GM12878 (cell line): ENCODE data around the gene CLCN7. TPM values are rescaled to one million over a fixed set of nuclear protein-coding genes. Genes with fewer than 3 reads are reported as not detected.
A peak's percentile ranks its signal among the peaks of the same experiment; 100 is the strongest.

Experiments
- ATAC-seq: fragments of 200-7000 bp; cut with Tn5 transposase; 3 replicates; pipeline ENCODE4 v1.9.1; 2020; ENCODE audit warnings: mild to moderate bottlenecking, moderate library complexity
- BruUV-seq: library from RNA; stranded (reverse); fragments of 400-500 nt; replicated peaks from 2 replicates; lab custom pipeline; 2021; lab: Mats Ljungman, UMichigan
- CTCF ChIA-PET: fragments of 300-600 bp; sonication (Branson Sonifier 250); formaldehyde crosslinking; extraction: SDS; loops from one replicate; lab custom pipeline; 2021; ENCODE audit warnings: inconsistent platforms; lab: Yijun Ruan, JAX
- POLR2A ChIA-PET: fragments of 350-600 bp; formaldehyde crosslinking; extraction: SDS; loops from one replicate; lab custom pipeline; 2021; ENCODE audit warnings: inconsistent platforms; lab: Charles Lee
- RAD21 ChIA-PET: fragments of 300-600 bp; sonication (Branson Sonifier 250); formaldehyde crosslinking; loops from one replicate; lab custom pipeline; 2023; ENCODE audit warnings: antibody characterized with exemption; ENCODE audit not compliant: unreplicated experiment; lab: Charles Lee
- SMC1A ChIA-PET: fragments of 300-600 bp; sonication (Branson Sonifier 250); formaldehyde crosslinking; loops from one replicate; lab custom pipeline; 2023; ENCODE audit not compliant: unreplicated experiment, uncharacterized antibody; lab: Charles Lee
- DNase-seq: peaks from one replicate; pipeline ENCODE4 v3.0.0-alpha.2; 2011; ENCODE audit warnings: low read depth, low spot score
- FAIRE-seq: peaks from 3 replicates; lab custom pipeline; 2011; peaks lifted over from hg19 to GRCh38; lab: Jason Lieb, UNC
- H2AFZ ChIP-seq: 2 replicates; pipeline ENCODE4 v1.6.0; 2011; ENCODE audit warnings: low read depth, low read length, control low read depth; ENCODE audit not compliant: control insufficient read depth
- H3K27ac ChIP-seq: 2 replicates; pipeline ENCODE4 v1.5.1; 2011; ENCODE audit warnings: control low read depth; ENCODE audit not compliant: control insufficient read depth, insufficient read depth
- H3K27me3 ChIP-seq, 2 experiments: replicated peaks in 1 of 2; 2 replicates each; pipeline versions ENCODE4 v1.6.0 to v1.6.1; 2011; ENCODE audit warnings: low read length in 1 of 2; ENCODE audit not compliant: control insufficient read depth in 2 of 2, insufficient read depth in 2 of 2
- H3K36me3 ChIP-seq, 2 experiments: 2 replicates each; pipeline ENCODE4 v1.5.1; 2011; ENCODE audit warnings: low read length in 1 of 2; ENCODE audit not compliant: control insufficient read depth in 2 of 2, insufficient read depth in 2 of 2
- H3K4me1 ChIP-seq: 2 replicates; pipeline ENCODE4 v1.6.1; 2011; ENCODE audit warnings: mild to moderate bottlenecking, low read length, moderate library complexity, mixed read lengths; ENCODE audit not compliant: control insufficient read depth, insufficient read depth
- H3K4me2 ChIP-seq: 2 replicates; pipeline ENCODE4 v1.6.0; 2011; ENCODE audit warnings: control low read depth; ENCODE audit not compliant: control insufficient read depth, insufficient read depth
- H3K4me3 ChIP-seq: fragments of 200-600 bp; sonication (generic); 2 replicates; pipeline ENCODE4 v1.5.1; 2016
- H3K79me2 ChIP-seq: 2 replicates; pipeline ENCODE4 v1.6.0; 2011; ENCODE audit warnings: low read length; ENCODE audit not compliant: control insufficient read depth, insufficient read depth
- H3K9ac ChIP-seq: 2 replicates; pipeline ENCODE4 v1.8.0; 2011; ENCODE audit warnings: low read length, control low read depth, mixed read lengths; ENCODE audit not compliant: control insufficient read depth, insufficient read depth
- H3K9me3 ChIP-seq: replicated peaks from 3 replicates; pipeline ENCODE4 v1.5.1; 2011; ENCODE audit warnings: mild to moderate bottlenecking, low read length; ENCODE audit not compliant: control insufficient read depth, insufficient read depth
- H4K20me1 ChIP-seq: 2 replicates; pipeline ENCODE4 v1.6.0; 2011; ENCODE audit not compliant: control insufficient read depth, insufficient read depth
- BACH1 ChIP-seq: fragments of 450-650 bp; IDR thresholded peaks from 2 replicates; pipeline ENCODE4 v1.6.1; 2017; ENCODE audit warnings: mild to moderate bottlenecking, borderline replicate concordance
- CEBPB ChIP-seq, 2 experiments: fragments of 150-350 bp in 1 of 2; IDR thresholded peaks; 2 replicates each; pipeline ENCODE4 v1.6.1; 2012 to 2014; ENCODE audit warnings: low read depth in 2 of 2, low read length in 2 of 2, borderline replicate concordance in 1 of 2, inconsistent platforms in 1 of 2
- FOXK2 ChIP-seq: fragments of 450-650 bp; IDR thresholded peaks from 2 replicates; pipeline ENCODE4 v1.6.1; 2017; ENCODE audit warnings: mild to moderate bottlenecking, moderate library complexity
- MTA3 ChIP-seq: IDR thresholded peaks from 2 replicates; pipeline ENCODE4 v1.6.1; 2012; ENCODE audit warnings: low read length, inconsistent platforms, borderline replicate concordance
- MYB ChIP-seq: fragments of 150-350 bp; IDR thresholded peaks from 2 replicates; pipeline ENCODE4 v1.6.1; 2014; ENCODE audit warnings: mild to moderate bottlenecking, low read depth, low read length, borderline replicate concordance
- MYC ChIP-seq: IDR thresholded peaks from 2 replicates; pipeline ENCODE4 v1.6.1; 2011; ENCODE audit warnings: mild to moderate bottlenecking, low read length, moderate library complexity, inconsistent platforms; ENCODE audit not compliant: insufficient read depth, insufficient replicate concordance, insufficient read length, severe bottlenecking
- POLR2A ChIP-seq: IDR thresholded peaks from 2 replicates; pipeline ENCODE4 v1.6.1; 2011; ENCODE audit warnings: low read depth, mild to moderate bottlenecking, low read length
- SPI1 ChIP-seq: IDR thresholded peaks from 2 replicates; pipeline ENCODE4 v1.6.1; 2011; ENCODE audit warnings: low read depth, mild to moderate bottlenecking, low read length, moderate library complexity, borderline replicate concordance; ENCODE audit not compliant: insufficient read depth
- SREBF1 ChIP-seq: IDR thresholded peaks from 2 replicates; pipeline ENCODE4 v1.6.1; 2012; ENCODE audit warnings: mild to moderate bottlenecking, low read length
- TARDBP ChIP-seq: IDR thresholded peaks from 2 replicates; pipeline ENCODE4 v1.6.1; 2016; ENCODE audit warnings: borderline replicate concordance
- ZNF622 ChIP-seq: fragments of 450-650 bp; IDR thresholded peaks from 2 replicates; pipeline ENCODE4 v1.6.1; 2017; ENCODE audit warnings: mild to moderate bottlenecking, inconsistent platforms
- WGBS: methylation state at CpG from one replicate; pipeline ENCODE4 v1.1.6; 2016; ENCODE audit warnings: low lambda C conversion rate; ENCODE audit not compliant: insufficient replicate concordance, insufficient coverage; ENCODE audit errors: missing lambda C conversion rate; 5-methylcytosine and 5-hydroxymethylcytosine counted together
- in situ Hi-C: fragments of 300-500 bp; cut with MboI; formaldehyde crosslinking; loops from 9 replicates; pipeline ENCODE4 v1.14.3; 2018; ENCODE audit warnings: mixed read lengths
- intact Hi-C: fragments of 100-400 bp; cut with micrococcal nuclease; formaldehyde crosslinking; loops from one replicate; pipeline ENCODE4 v1.14.2; 2022; ENCODE audit not compliant: unreplicated experiment
- polyA plus RNA-seq, 11 experiments: library from polyadenylated mRNA; depleted of rRNA in 4 of 11; unstranded in 6 of 11; stranded (reverse) in 5 of 11; fragments of >200 nt; fragmentation: Nextera tagmentation in 4 of 11; fragmentation: Illumina TruSeq in 1 of 11; extraction: Ambion mirVana in 4 of 11; extraction: Trizol in 1 of 11; gene quantifications; 1 replicate in 1 of 11; 2 replicates in 10 of 11; pipeline versions ENCODE4 v1.2.1 to v1.2.3, GENCODE V29; 2011 to 2016; ENCODE audit warnings: inconsistent platforms in 2 of 11, missing spikeins in 2 of 11, low read depth in 1 of 11
- total RNA-seq, 4 experiments: library from RNA; depleted of rRNA in 3 of 4; stranded (reverse); fragments of >200 nt in 3 of 4; fragmentation: Illumina TruSeq in 1 of 4; extraction: Trizol in 1 of 4; gene quantifications; 2 replicates each; pipeline versions ENCODE4 v1.2.1 to v1.2.3, GENCODE V29; 2013 to 2021
- TF ChIP-seq, protein P1 (sequence below): IDR thresholded peaks from 2 replicates; pipeline ENCODE4 v1.6.1; 2011; ENCODE audit warnings: borderline replicate concordance, low read depth, mild to moderate bottlenecking, moderate library complexity, mixed read lengths, low read length; ENCODE audit not compliant: insufficient read depth; ENCODE audit errors: extremely low read length

Gene CLCN7
- total and polyA plus RNA-seq, 10 of the 15 experiments (the other 5 are each of a cell fraction or from before 2014, with no cell fraction given), result 0.04 to 62.5 (median 19.9) TPM

GRCh38 chr16:1511662-1512569, 37.1 kb upstream of the CLCN7 start:
- Histone ChIP-seq H3K79me2 (no peaks in the 10 kb centered on the region), H3K36me3 (no peaks in the 10 kb centered on the region), H3K4me1 (no peaks in the 10 kb centered on the region), H3K4me3 (no peak overlapping the region), H3K9me3 (no peaks in the 10 kb centered on the region; the same call in 2 of the 3 replicates), H3K9ac (no peak overlapping the region), H3K27ac (no peak overlapping the region), H3K27me3 (no peaks in the 10 kb centered on the region), H3K4me2 (no peak overlapping the region), H2AFZ (no peak overlapping the region), H4K20me1 (no peaks in the 10 kb centered on the region)
- ATAC-seq (no peak), DNase-seq (no peak), FAIRE-seq (no peak)
- ChIA-PET RAD21 (no interaction called here), SMC1A (no interaction called here), POLR2A (no interaction called here), CTCF (no interaction called here)
- in situ Hi-C loops (no loop called here), intact Hi-C loops (no loop called here)
- no TSS peak for BruUV-seq
- TF ChIP-seq CEBPB (IDR thresholded peaks at IDR 0.05; ENCODE audit: borderline replicate concordance in 1 of 2, low read depth in 2 of 2, low read length in 2 of 2), result no peak
- peak; percentile 47; the same call in 1 of the 2 replicates for TF ChIP-seq POLR2A
- 90% methylated on average over 20 of the region's 30 CpGs for WGBS

DNA sequence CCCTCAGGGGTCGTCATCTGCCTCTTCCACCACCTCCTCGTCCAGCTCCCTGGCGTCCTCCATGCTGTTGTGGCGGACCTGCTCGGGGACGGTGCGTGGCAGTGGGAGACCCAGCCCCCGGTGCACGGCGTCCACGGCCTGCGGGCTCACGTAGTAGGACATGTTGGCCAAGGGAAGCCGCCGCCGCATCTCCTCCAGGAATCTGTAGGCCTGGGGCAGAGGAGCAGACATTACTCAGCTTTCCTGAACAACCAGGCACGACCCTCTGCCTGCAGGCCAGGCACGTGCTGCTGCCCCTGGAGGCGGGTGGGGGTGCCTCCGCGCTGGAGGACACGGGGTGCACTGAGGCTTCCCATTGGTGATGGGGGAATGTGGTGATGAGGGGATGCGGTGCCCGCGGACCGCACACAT, 36.1 kb upstream of the CLCN7 start:
- ATAC-seq, result no peak
- CTCF ChIA-PET, result interaction anchor here (0.6 kb wide), 1 partner anchor 767 kb away, joined by 3 read pairs; no protein-coding TSS in a partner anchor
- Histone ChIP-seq H3K27ac (no peak overlapping the region), H3K36me3 (no peaks in the 10 kb centered on the region), H3K27me3 (no peaks in the 10 kb centered on the region), H4K20me1 (no peaks in the 10 kb centered on the region), H3K4me2 (no peak overlapping the region), H2AFZ (no peak overlapping the region), H3K4me1 (no peaks in the 10 kb centered on the region), H3K79me2 (no peaks in the 10 kb centered on the region), H3K9ac (no peak overlapping the region), H3K4me3 (no peak overlapping the region), H3K9me3 (no peaks in the 10 kb centered on the region; the same call in 2 of the 3 replicates)
- FAIRE-seq, result no peak
- in situ Hi-C loops (no loop called here), intact Hi-C loops (no loop called here)
- POLR2A ChIA-PET, result no interaction called here
- RAD21 ChIA-PET, result no interaction called here
- no TSS peak for BruUV-seq
- WGBS, result 98% methylated on average over 26 of the region's 26 CpGs
- SMC1A ChIA-PET, result no interaction called here
- no peak for DNase-seq
- TF ChIP-seq, protein P1, sequence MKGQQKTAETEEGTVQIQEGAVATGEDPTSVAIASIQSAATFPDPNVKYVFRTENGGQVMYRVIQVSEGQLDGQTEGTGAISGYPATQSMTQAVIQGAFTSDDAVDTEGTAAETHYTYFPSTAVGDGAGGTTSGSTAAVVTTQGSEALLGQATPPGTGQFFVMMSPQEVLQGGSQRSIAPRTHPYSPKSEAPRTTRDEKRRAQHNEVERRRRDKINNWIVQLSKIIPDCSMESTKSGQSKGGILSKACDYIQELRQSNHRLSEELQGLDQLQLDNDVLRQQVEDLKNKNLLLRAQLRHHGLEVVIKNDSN, result no peak
- TF ChIP-seq MTA3, result no peak
- TF ChIP-seq MYB, result no peak
- TF ChIP-seq SREBF1, result no peak
- no peak for TF ChIP-seq BACH1
- TF ChIP-seq POLR2A, result no peak; the same call in 1 of the 2 replicates
- no peak for TF ChIP-seq SPI1
- no peak for TF ChIP-seq TARDBP
- TF ChIP-seq MYC, result no peak
- no peak for TF ChIP-seq FOXK2
- TF ChIP-seq ZNF622, result no peak
